ENCODE results near the gene ANKRD29.

Gene ANKRD29

GRCh38 chr18:23612434-23613090 is 50.1 kb downstream of the ANKRD29 start:
- no peak for DNase-seq

GRCh38 chr18:23609390-23610023 is 53.2 kb downstream of the ANKRD29 start:
- no peak for DNase-seq

- DNase-seq: no peak
These were observed 54.5 kb downstream of the ANKRD29 start for GRCh38 chr18:23608211-23608610.

GRCh38 chr18:23605941-23606340 is 56.8 kb downstream of the ANKRD29 start:
- no peak for DNase-seq

DNA sequence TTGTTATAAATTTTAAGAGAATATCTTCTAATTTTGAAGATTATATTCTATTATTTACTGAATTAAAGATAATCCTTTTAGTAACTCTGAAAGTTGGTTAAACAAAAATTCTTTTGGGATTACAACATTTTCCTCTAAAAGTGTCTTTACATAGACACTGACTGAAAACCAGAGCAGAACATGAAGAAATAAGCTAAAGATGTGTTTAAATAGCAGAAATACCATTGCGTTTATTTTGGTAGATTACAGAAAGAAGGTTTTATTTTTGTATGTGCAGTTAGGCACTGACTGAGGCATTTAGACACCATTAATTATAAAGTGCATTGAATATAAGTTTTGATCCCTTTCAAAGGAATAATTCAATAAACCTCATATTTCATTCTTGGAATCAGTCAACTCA is 62.9 kb downstream of the ANKRD29 start:
- DNase-seq: no peak

GRCh38 chr18:23596183-23596582 is 66.5 kb downstream of the ANKRD29 start:
- DNase-seq: no peak

GRCh38 chr18:23595591-23595990 is 67.1 kb downstream of the ANKRD29 start:
- DNase-seq: no peak

DNA sequence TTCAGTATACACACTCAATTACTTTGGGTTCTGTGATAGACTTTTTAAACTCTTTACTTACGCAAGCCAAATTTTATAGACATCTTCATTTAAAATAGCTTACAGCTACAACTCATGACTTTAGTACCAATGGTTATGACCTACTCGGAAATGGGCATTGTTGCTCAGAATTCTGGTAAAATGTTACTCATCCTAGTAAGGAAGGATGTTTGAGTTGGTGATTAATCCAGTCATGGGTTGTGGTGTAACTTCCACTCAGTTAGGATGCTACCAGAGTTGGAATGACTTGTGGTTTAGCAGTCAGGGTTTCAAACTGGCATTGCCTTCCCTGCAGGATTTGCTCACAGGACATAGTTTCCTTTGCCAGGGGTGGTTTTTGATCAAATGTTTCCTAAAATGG is 69.0 kb downstream of the ANKRD29 start:
- no peak for DNase-seq

DNA sequence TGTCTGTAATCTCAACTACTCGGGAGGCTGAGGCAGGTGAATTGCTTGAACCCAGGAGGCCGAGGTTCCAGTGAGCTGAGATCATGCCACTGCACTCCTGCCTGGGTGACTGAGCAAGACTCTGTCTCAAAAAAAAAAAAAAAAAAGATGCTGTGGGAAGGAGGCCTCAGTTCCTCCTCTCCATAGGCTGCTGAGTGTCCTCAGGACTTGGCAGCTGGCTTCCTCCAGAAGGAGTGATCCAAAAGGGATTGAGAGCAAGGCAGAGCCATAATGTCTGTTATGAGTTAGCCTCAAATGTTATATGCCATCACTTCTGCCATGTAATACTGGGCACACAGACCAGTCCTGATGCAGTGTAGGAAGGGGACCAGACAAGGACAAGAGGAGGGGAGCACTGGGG is 69.8 kb downstream of the ANKRD29 start:
- no peak for DNase-seq

GRCh38 chr18:23591011-23591410 is 71.7 kb downstream of the ANKRD29 start:
- DNase-seq: no peak

DNA sequence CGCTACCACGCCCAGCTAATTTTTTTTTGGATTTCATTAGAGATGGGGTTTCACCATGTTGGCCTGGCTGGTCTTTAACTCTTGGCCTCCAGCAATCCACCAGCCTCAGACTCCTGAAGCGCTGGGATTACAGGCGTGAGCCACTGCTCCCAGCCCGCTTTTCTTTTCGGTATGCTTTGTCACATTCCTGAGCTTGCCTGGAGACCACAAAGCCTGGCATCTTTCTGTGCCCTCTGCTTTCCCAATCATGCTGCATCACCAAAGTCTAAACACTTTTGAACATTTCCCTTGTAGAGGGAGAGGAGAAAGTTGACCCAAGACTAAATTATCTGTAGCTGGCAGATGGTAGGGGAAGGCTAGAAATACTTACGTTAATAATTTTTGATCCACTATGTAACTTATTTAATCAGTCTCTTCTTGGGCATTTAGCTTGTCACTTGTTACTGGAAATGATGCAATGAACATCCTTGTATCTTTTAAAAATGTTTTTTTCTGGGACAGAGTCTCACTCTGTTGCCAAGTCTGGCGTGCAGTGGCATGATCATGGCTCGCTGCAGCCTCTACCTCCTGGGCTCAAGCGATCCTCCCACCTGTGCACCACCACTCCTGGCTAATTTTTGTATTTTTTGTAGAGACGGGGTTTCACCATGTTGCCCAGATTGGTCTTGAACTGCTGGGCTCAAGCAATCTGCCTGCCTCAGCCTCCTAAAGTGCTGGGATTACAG is 73.7 kb downstream of the ANKRD29 start:
- DNase-seq: no peak

DNA sequence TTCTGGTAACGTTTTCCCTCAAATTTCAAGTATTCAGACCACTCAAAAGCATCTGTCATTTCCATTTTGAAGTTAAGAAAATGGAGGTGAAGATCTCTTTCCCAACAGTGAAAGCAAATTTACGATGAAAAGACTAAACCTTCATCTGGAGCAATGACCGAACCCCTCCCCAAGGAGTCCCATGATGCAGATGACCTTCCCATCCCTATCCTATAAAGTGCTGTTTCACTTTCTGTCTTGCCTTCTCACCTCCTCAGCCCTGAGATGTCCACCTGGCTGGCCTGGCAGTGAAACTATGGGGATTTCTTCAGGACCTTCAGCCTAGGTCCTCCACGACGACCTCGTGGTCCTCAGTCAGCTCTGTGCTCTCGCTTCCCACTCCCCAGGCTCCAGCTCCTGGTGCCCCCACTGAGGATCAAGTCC is 75.5 kb downstream of the ANKRD29 start:
- no peak for DNase-seq

- DNase-seq: peak; percentile 95
These were observed 76.2 kb downstream of the ANKRD29 start, which contains the start of gene NPC1 for GRCh38 chr18:23586249-23587196. Gene NPC1 (minus strand): TSS chr18:23586506. CDS start chr18:23586343, 163 bp downstream.

DNA sequence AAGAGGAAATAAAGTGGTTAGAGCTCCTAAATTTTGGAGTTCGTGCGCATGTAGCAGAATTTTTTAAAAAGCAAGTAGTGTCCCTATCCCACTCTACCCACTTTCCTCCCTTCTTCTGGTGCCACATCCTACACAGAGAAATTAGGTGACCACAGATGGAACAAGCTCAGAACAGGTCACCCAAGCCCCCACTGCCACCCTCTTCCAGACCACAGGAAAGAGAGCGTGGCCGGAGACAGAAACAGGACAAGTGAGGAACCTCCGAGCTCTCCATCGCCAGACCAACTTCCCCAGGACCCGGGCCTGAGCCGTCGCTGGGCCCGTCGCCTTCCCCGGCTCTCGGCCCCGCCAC is 76.8 kb downstream of the ANKRD29 start:
- no peak for DNase-seq

GRCh38 chr18:23585007-23585871 is 77.5 kb downstream of the ANKRD29 start:
- DNase-seq: no peak

DNA sequence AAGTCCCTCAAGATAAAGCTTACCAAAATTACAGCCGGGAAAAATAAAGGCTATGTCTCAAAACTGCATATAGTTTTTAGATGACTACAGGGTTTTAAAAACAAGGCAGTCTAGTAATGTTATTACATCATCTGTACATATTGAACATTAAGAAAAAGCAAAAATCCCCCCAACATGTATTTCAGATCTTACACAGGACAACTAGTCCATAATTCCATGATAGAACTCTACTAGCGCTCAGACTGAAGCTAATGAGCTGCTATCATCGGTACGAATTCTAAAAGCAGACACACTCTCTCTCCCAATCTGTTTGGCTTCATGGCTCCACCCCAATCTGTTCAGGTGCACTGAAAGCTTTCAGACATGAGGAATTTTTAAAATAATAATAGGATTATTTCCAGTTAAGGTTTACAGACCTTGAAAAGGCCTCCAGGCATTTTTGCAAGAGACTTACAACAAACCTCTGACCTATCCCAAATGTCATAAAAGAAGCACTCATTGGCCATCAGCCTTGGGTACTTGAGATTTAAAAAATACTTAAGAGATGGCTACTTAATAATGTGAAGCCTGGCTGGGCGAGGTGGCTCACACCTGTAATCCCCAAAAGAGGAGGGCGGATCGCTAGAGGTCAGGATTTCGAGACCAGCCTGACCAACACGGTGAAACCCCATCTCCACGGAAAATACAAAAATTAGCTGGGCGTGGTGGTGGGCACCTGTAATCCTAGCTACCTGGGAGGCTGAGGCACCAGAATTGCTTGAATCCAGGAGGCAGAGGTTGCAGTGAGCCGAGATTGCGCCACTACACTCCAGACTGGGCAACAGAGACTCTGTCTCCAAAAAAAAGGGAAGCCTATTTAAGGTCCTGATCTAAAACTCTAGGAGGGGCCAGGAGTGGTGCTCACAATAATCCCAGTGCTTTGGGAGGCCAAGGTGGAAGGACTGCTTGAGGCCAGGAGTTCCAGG is 78.4 kb downstream of the ANKRD29 start:
- no peak for DNase-seq

DNA sequence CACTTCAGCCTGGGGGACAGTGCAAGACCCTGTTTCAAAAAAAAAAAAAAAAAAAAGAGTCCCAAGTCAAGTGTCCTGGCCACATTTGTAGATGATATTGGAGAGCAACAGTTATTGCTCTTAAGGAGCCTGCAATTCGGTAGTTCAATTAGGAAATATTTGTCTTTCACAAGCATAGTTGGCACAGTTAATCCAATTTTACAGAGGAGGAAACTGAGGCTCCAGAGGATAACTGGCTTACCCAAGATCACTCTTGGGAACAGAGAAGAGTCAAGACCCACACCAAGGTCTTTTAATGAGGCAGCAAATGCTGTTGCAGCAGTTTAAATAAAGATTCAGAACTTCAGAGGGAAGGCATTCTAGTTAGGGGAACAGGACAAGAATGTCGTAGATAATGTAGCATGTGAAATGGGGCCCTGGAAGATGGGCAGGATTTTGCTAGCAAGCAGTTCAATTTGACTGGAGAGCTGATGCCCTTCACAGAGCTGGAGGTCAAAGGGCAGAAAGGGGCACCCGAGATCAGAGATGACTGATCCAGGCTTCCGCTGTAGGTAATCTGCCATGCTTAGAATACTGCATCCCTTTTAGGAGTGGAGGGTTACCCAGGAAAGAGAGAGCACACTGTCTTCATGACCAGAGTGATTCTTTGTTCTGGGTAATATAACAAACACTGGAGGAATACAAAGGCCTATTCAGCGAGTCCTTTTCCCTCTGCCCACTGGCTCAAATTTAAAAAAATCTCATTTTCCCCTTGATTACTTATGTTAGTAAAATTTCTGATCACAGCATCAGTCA is 79.4 kb downstream of the ANKRD29 start:
- no peak for DNase-seq

GRCh38 chr18:23580677-23581367 is 81.9 kb downstream of the ANKRD29 start:
- no peak for DNase-seq
